NT2/D1 (cell line): ENCODE data around the gene SUPT5H.

Experiments
- SUZ12 ChIP-seq: IDR thresholded peaks from 2 replicates; pipeline ENCODE4 v1.6.1; 2011; ENCODE audit not compliant: insufficient read length, insufficient read depth; ENCODE audit errors: extremely low read depth
- YY1 ChIP-seq: IDR thresholded peaks from 2 replicates; pipeline ENCODE4 v1.6.1; 2011; ENCODE audit not compliant: insufficient read length, insufficient read depth
- ZNF274 ChIP-seq: IDR thresholded peaks from 2 replicates; pipeline ENCODE4 v1.6.1; 2011; ENCODE audit warnings: mild to moderate bottlenecking, low read depth, low read length

DNA sequence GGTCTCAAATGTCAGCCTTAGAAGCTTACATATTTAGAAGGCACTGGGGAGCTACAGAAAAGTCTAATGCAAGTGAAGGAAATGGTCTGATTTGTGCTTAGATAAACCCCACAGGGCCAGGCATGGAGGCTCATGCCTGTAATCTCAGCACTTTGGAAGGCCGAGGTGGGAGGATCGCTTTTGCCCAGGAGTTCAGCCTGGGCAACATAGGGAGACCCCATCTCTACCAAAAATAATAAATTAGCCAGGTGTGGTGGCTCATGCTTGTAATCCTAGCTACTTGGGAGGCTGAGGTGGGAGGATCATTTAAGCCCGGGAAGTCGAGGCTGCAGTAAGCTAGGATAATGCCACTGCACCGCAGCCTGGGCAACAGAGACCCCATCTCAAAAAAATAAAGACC lies 50.7 kb downstream of the SUPT5H start:
- no peak for TF ChIP-seq ZNF274
- no peak for TF ChIP-seq SUZ12
- TF ChIP-seq YY1, result no peak
